Measurements from ENCODE around the gene ISX. TPM values are rescaled to one million over a fixed set of nuclear protein-coding genes. Genes with fewer than 3 reads are reported as not detected.
"Not testable (repeated sequence)": the region's sequence is repeated elsewhere in the genome, so short reads cannot be mapped to it uniquely, and the experiment has no call there.

The ISX gene
- total RNA-seq, 1 donor: not detected

DNA sequence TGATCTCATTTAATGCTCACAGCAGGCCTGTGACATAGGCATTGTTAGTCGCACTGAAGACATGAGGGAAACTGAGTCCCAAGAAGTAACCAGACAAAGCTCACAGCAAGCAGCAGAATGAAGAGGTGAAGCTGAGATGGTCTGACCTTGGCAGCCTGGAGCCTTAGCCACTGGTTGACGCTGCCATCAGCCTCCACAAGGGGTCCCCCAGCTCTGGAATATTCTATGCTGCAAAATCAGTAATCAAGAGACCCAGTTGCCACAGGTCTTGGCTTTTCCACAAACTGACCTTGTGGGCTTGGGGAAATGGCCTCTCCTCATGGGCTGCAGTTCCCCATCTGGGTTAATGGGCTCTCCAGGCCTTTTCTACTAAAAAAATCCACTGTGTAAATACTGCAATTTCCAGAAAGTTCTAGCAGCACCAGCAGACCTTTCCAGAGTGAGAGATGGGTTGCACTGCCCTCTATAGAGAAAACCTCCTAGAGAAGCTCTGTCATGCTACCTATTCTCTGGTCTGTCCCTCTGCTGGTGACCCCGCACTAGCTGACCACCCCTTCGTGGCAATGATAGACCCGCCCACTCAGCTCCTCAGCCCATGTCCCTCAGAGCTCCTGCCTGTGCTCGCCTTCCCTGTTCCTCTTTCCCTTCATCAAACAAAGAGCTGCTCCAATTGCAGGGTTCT lies 22.6 kb upstream of the ISX start:
- DNase-seq (ENCODE audit: low read depth): no peak
- TF ChIP-seq, protein P1, sequence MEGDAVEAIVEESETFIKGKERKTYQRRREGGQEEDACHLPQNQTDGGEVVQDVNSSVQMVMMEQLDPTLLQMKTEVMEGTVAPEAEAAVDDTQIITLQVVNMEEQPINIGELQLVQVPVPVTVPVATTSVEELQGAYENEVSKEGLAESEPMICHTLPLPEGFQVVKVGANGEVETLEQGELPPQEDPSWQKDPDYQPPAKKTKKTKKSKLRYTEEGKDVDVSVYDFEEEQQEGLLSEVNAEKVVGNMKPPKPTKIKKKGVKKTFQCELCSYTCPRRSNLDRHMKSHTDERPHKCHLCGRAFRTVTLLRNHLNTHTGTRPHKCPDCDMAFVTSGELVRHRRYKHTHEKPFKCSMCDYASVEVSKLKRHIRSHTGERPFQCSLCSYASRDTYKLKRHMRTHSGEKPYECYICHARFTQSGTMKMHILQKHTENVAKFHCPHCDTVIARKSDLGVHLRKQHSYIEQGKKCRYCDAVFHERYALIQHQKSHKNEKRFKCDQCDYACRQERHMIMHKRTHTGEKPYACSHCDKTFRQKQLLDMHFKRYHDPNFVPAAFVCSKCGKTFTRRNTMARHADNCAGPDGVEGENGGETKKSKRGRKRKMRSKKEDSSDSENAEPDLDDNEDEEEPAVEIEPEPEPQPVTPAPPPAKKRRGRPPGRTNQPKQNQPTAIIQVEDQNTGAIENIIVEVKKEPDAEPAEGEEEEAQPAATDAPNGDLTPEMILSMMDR (IDR thresholded peaks at IDR 0.05; ENCODE audit: insufficient read depth, low read depth, low read length): peak; percentile 8
- H3K4me3 ChIP-seq (ENCODE audit: low read depth, low read length): no peak overlapping the region

GRCh38 chr22:35043934-35044319 lies 22.0 kb upstream of the ISX start:
- TF ChIP-seq, protein P1 (IDR thresholded peaks at IDR 0.05; ENCODE audit: insufficient read depth, low read depth, low read length): no peak
- no peak overlapping the region for H3K4me3 ChIP-seq (ENCODE audit: low read depth, low read length)
- no peak for DNase-seq (ENCODE audit: low read depth)

- H3K4me3 ChIP-seq (ENCODE audit: low read depth, low read length): no peak overlapping the region
- DNase-seq (ENCODE audit: low read depth): no peak
- TF ChIP-seq, protein P1 (IDR thresholded peaks at IDR 0.05; ENCODE audit: insufficient read depth, low read depth, low read length): no peak
Observed at GRCh38 chr22:35044607-35045390, 21.2 kb upstream of the ISX start.

- DNase-seq (ENCODE audit: low read depth): no peak
Observed at GRCh38 chr22:35045451-35045850, 20.5 kb upstream of the ISX start.

GRCh38 chr22:35046744-35047462 lies 19.1 kb upstream of the ISX start:
- TF ChIP-seq, protein P1 (IDR thresholded peaks at IDR 0.05; ENCODE audit: insufficient read depth, low read depth, low read length): no peak
- no peak for DNase-seq (ENCODE audit: low read depth)
- H3K4me3 ChIP-seq (ENCODE audit: low read depth, low read length): no peak overlapping the region

More at GRCh38 chr22:35045451-35045850, 20.5 kb upstream of the ISX start:
- no peak overlapping the region for H3K4me3 ChIP-seq (ENCODE audit: low read depth, low read length)
- TF ChIP-seq, protein P1 (IDR thresholded peaks at IDR 0.05; ENCODE audit: insufficient read depth, low read depth, low read length): no peak

GRCh38 chr22:35050038-35050437 lies 15.9 kb upstream of the ISX start:
- not testable (repeated sequence) for H3K4me3 ChIP-seq (ENCODE audit: low read depth, low read length); DNase-seq (ENCODE audit: low read depth)

GRCh38 chr22:35051013-35051535 lies 14.9 kb upstream of the ISX start:
- DNase-seq (ENCODE audit: low read depth): no peak
- TF ChIP-seq, protein P1 (IDR thresholded peaks at IDR 0.05; ENCODE audit: insufficient read depth, low read depth, low read length): no peak
- no peak overlapping the region for H3K4me3 ChIP-seq (ENCODE audit: low read depth, low read length)

Measured in fibroblast of villous mesenchyme (primary cell).